ENCODE results near the gene IGF2BP2. TPM values are rescaled to one million over a fixed set of nuclear protein-coding genes. Genes with fewer than 3 reads are reported as not detected.

The IGF2BP2 gene
- total and polyA plus RNA-seq, 4 donors = 7.8 to 92.6 (median 11.8) TPM

DNA sequence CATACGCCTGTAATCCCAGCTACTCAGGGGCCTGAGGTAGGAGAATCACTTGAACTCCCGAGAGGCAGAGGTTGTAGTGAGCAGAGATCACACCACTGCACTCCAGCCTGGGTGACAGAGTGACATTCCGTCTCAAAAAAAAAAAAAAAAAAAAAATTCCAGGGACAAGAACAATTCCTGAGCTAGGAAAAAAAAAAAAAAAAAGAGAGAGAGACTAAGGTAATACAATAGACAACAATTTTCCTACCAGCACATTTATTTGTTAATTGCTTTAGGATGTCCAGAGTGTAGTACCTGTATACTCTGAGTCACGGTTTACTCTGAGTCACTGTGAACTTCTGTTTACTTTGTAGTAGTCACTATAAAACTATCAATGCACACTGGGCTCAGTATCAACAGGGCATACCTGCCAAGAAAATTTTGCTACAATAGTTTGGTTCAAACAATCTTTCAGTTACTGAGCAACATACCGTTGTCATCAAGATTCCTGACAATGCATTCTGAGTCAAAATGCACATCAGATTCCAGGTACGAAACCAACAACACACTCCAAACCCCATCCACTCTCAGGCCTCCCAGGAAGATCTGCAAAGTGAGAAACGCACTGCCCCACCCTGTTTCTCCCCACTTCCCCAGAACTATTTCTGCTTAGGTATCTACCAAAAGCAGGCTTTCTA lies 28.3 kb downstream of the IGF2BP2 start:
- 48 to 58% methylated on average over 7 of the region's 7 CpGs for WGBS, 2 donors
- H3K27me3 ChIP-seq (ENCODE audit: control insufficient read depth in 3 of 3, insufficient read depth in 3 of 3, low read length in 2 of 3) = no peaks in the 10 kb centered on the region
- H3K36me3 ChIP-seq (ENCODE audit: control insufficient read depth in 4 of 4, insufficient read depth in 4 of 4, low read length in 4 of 4) = peaks cover 0 to 2% (median 0%) of the 10 kb centered on the region in 4 donors
- H3K4me1 ChIP-seq (ENCODE audit: control insufficient read depth in 5 of 5, insufficient read depth in 5 of 5, low read length in 5 of 5) = peaks cover 0 to 3% (median 0%) of the 10 kb centered on the region in 5 donors
- H3K27ac ChIP-seq (ENCODE audit: low read depth in 1 of 2, low read length in 1 of 2) = no peak overlapping the region
- no peaks in the 10 kb centered on the region for H3K9me3 ChIP-seq (ENCODE audit: control insufficient read depth in 4 of 4, insufficient read depth in 3 of 4, low read length in 3 of 4)
- TF ChIP-seq, protein P1, sequence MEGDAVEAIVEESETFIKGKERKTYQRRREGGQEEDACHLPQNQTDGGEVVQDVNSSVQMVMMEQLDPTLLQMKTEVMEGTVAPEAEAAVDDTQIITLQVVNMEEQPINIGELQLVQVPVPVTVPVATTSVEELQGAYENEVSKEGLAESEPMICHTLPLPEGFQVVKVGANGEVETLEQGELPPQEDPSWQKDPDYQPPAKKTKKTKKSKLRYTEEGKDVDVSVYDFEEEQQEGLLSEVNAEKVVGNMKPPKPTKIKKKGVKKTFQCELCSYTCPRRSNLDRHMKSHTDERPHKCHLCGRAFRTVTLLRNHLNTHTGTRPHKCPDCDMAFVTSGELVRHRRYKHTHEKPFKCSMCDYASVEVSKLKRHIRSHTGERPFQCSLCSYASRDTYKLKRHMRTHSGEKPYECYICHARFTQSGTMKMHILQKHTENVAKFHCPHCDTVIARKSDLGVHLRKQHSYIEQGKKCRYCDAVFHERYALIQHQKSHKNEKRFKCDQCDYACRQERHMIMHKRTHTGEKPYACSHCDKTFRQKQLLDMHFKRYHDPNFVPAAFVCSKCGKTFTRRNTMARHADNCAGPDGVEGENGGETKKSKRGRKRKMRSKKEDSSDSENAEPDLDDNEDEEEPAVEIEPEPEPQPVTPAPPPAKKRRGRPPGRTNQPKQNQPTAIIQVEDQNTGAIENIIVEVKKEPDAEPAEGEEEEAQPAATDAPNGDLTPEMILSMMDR (IDR thresholded peaks at IDR 0.05; ENCODE audit: control extremely low read depth, extremely low read depth) = no peak
- DNase-seq (peak in 1 of 3 donors; percentile 20), ATAC-seq (ENCODE audit: insufficient read depth, low FRiP score) (peak; percentile 86)
- H3K4me3 ChIP-seq = no peak overlapping the region
- no peak overlapping the region for H3K9ac ChIP-seq (ENCODE audit: insufficient read depth in 1 of 2, low read length in 2 of 2)

DNA sequence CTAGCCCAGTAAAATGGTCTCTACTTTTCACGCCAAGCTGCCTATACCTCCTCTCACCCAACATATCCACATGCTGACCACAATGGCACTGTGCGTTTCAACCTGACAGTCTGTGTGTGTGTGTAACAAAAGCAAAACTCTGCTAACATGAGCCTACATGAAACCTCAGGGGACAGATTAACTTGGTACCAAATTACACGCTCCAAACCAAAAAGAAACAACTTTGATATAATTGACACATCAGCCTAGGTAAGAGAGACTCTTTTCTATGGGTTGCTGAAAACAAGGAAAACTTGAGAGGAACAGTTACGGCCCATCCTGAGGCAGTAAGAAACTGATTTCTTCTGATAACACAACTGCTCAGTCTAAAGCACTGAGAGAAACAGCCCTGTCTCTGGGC lies 31.5 kb downstream of the IGF2BP2 start:
- Histone ChIP-seq H3K9ac (ENCODE audit: insufficient read depth in 1 of 2, low read length in 2 of 2) (no peak overlapping the region), H3K9me3 (ENCODE audit: control insufficient read depth in 4 of 4, insufficient read depth in 3 of 4, low read length in 3 of 4) (no peaks in the 10 kb centered on the region), H3K4me1 (ENCODE audit: control insufficient read depth in 5 of 5, insufficient read depth in 5 of 5, low read length in 5 of 5) (peaks cover 0 to 7% (median 3%) of the 10 kb centered on the region in 5 donors), H3K36me3 (ENCODE audit: control insufficient read depth in 4 of 4, insufficient read depth in 4 of 4, low read length in 4 of 4) (no peaks in the 10 kb centered on the region), H3K27me3 (ENCODE audit: control insufficient read depth in 3 of 3, insufficient read depth in 3 of 3, low read length in 2 of 3) (no peaks in the 10 kb centered on the region), H3K27ac (ENCODE audit: low read depth in 1 of 2, low read length in 1 of 2) (no peak overlapping the region), H3K4me3 (no peak overlapping the region)
- no peak for DNase-seq
- ATAC-seq (ENCODE audit: insufficient read depth, low FRiP score) = no peak
- TF ChIP-seq, protein P1 (IDR thresholded peaks at IDR 0.05; ENCODE audit: control extremely low read depth, extremely low read depth) = no peak
- WGBS, 2 donors = 92 to 93% methylated on average over 4 of the region's 4 CpGs

DNA sequence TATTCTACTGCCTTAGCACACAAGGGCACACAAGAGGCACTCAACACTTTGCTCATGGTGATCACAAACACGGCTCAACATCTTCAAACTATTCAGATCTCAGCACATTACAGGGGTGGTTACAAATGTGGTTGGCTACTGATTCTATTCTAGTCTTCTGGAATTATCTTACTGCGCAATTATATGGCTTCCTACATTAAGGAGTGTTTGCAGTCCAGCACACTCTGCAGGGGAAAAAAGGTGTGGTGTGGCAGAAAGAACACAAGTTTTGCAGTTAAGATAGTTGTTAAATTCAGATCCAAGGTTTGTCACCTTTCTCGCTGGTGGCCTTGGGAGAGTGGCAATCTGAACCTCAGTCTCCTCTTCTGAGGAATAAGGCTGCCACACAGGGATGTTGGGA lies 31.9 kb downstream of the IGF2BP2 start:
- no peak overlapping the region for H3K4me3 ChIP-seq
- ATAC-seq (ENCODE audit: insufficient read depth, low FRiP score) (no peak), DNase-seq (no peak)
- H3K27me3 ChIP-seq (ENCODE audit: control insufficient read depth in 3 of 3, insufficient read depth in 3 of 3, low read length in 2 of 3) = no peaks in the 10 kb centered on the region
- no peaks in the 10 kb centered on the region for H3K9me3 ChIP-seq (ENCODE audit: control insufficient read depth in 4 of 4, insufficient read depth in 3 of 4, low read length in 3 of 4)
- H3K4me1 ChIP-seq (ENCODE audit: control insufficient read depth in 5 of 5, insufficient read depth in 5 of 5, low read length in 5 of 5) = peaks cover 0 to 7% (median 3%) of the 10 kb centered on the region in 5 donors
- no peak overlapping the region for H3K9ac ChIP-seq (ENCODE audit: insufficient read depth in 1 of 2, low read length in 2 of 2)
- H3K27ac ChIP-seq (ENCODE audit: low read depth in 1 of 2, low read length in 1 of 2) = no peak overlapping the region
- 89 to 95% methylated on average over 3 of the region's 3 CpGs for WGBS, 2 donors
- TF ChIP-seq, protein P1 (IDR thresholded peaks at IDR 0.05; ENCODE audit: control extremely low read depth, extremely low read depth) = no peak
- H3K36me3 ChIP-seq (ENCODE audit: control insufficient read depth in 4 of 4, insufficient read depth in 4 of 4, low read length in 4 of 4) = no peaks in the 10 kb centered on the region
